Thymus (tissue), 11 donors: ENCODE results near the gene CELF1. TPM values are rescaled to one million over a fixed set of nuclear protein-coding genes. Genes with fewer than 3 reads are reported as not detected.
"Not testable (repeated sequence)": the region's sequence is repeated elsewhere in the genome, so short reads cannot be mapped to it uniquely, and the experiment has no call there.

Experiments
- DNase-seq, 9 donors: peaks; one replicate each; pipeline ENCODE4 v3.0.0-alpha.2; 2013; ENCODE audit warnings: low spot score in 9 of 9, low read depth in 6 of 9, missing footprints in 1 of 9
- H3K27ac ChIP-seq, 2 donors: one replicate each; pipeline ENCODE4 v1.5.1; 2013; ENCODE audit warnings: control low read depth in 1 of 2, low read depth in 1 of 2, low read length in 1 of 2, mild to moderate bottlenecking in 1 of 2, moderate library complexity in 1 of 2
- H3K27me3 ChIP-seq, 2 donors: one replicate each; pipeline ENCODE4 v1.5.1; 2013; ENCODE audit warnings: low read length in 1 of 2; ENCODE audit not compliant: control insufficient read depth in 2 of 2, insufficient read depth in 1 of 2
- H3K36me3 ChIP-seq, 2 donors: one replicate each; pipeline ENCODE4 v1.5.1; 2013; ENCODE audit warnings: low read length in 1 of 2, mild to moderate bottlenecking in 1 of 2, moderate library complexity in 1 of 2; ENCODE audit not compliant: control insufficient read depth in 2 of 2, insufficient read depth in 2 of 2
- H3K4me1 ChIP-seq, 2 donors: one replicate each; pipeline ENCODE4 v1.5.1; 2013; ENCODE audit warnings: low read length in 2 of 2; ENCODE audit not compliant: control insufficient read depth in 2 of 2, insufficient read depth in 2 of 2
- H3K4me3 ChIP-seq, 2 donors: one replicate each; pipeline ENCODE4 v1.5.1; 2013; ENCODE audit warnings: low read length in 2 of 2, control low read depth in 1 of 2, mild to moderate bottlenecking in 1 of 2
- H3K9me3 ChIP-seq, 2 donors: one replicate each; pipeline ENCODE4 v1.5.1; 2013; ENCODE audit warnings: low read length in 1 of 2, mild to moderate bottlenecking in 1 of 2; ENCODE audit not compliant: control insufficient read depth in 2 of 2, insufficient read depth in 1 of 2
- WGBS: extraction: QIAGEN DNeasy Blood & Tissue Kit; methylation state at CpG from one replicate; pipeline ENCODE4 v1.1.7; 2013; 5-methylcytosine and 5-hydroxymethylcytosine counted together
- polyA plus RNA-seq: library from polyadenylated mRNA; stranded (reverse); fragments of 200-250 nt; gene quantifications from one replicate; pipeline ENCODE4 v1.2.3, GENCODE V29; 2013
- total RNA-seq: library from RNA; stranded (reverse); fragments of 120-200 nt; gene quantifications from one replicate; pipeline ENCODE4 v1.2.4, GENCODE V29; 2013
- donor health status: healthy.

The CELF1 gene
- total and polyA plus RNA-seq, 2 donors = 35.4 to 41.1 TPM

DNA sequence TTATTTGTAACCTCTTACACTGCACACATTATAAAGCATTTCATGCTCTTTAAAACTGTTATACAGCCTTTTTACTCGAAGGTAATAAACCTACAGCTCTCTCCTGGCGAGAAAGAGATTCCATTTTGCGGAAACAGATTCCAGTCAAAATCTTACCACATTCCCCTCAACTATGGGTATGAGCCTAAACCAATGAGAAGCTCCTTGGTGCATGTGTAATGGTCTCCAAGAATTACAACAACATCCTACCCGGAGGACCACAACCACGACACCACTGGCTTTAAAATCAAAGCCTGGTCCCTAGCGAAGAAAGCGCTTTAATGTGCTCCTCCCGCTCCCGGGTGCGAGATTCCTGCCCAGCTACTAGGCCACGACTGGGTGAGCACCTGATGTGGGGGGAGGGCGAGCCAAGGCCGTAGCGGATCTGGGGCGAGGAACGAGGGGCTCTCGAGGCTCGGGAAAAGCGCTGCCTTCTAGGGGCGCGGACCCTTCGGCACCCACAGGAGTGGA lies 821 bp downstream of the CELF1 start:
- Histone ChIP-seq H3K4me1 (peaks cover 22 to 26% of the 10 kb centered on the region in 2 donors), H3K9me3 (peaks cover 0 to 3% of the 10 kb centered on the region in 2 donors), H3K36me3 (peaks cover 3 to 16% of the 10 kb centered on the region in 2 donors), H3K27me3 (no peaks in the 10 kb centered on the region), H3K4me3 (peak overlapping the region; percentile 94 to 98), H3K27ac (peak overlapping the region; percentile 85 to 94)
- DNase-seq = peak in 2 of 9 donors; percentile 15 to 16
- WGBS = 4% methylated on average over 22 of the region's 22 CpGs

DNA sequence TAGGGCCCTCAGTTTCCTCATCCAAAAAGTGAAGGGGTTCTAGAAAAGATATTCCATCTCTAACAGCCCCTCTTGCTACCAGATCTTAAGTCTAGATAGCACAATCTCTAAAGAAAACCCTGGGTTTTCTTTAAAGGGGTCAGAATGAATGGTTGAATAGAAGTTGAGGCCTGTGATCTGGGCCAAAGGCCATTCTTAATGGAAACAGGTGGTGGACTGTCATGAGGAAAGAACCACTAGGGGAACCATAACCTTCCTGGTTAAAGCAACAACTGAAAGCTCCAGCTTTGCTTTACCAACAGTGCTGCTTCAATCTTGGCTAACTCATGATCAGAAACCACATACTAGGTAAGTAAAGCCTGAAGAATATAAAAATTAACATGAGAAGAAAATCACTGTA lies 1.8 kb downstream of the CELF1 start:
- H3K27me3 ChIP-seq = no peaks in the 10 kb centered on the region
- peak overlapping the region in 1 of 2 donors; percentile 70 for H3K27ac ChIP-seq
- H3K4me1 ChIP-seq = peaks cover 22 to 26% of the 10 kb centered on the region in 2 donors

DNA sequence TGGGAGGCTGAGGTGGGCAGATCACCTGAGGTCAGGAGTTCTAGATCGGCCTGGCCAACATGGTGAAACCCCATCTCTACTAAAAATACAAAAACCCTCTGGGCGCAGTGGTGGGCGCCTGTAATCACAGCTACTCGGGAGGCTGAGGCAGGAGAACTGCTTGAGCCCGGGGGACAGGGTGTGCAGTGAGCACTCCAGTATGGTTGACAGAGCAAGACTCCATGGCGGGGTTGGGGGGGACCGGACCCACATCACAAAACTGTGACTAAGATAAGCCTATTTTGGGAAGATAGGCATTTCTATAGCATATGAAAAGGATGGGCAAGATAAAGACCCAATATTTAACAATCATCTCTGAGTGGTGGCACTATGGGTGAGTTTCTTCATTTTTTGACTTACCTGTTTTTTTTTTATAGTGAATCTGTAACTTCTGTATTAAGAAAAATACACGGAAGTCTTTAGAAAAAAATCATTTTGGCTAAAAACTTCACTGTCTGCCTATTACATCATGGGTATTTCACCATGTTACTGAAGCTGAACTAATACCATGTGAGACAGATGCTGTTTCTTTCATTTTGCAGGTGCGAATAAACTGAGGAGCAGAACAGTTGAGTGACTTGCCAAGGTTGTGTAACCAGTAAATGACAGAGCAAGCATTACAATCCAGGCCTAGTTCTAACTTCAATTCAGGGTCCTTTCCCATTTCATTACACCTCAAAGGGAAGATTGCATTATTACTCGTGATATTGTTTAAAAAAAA lies 2.5 kb downstream of the CELF1 start:
- peaks cover 22 to 26% of the 10 kb centered on the region in 2 donors for H3K4me1 ChIP-seq
- DNase-seq = peak in 1 of 9 donors; percentile 46
- no peak overlapping the region for H3K4me3 ChIP-seq
- H3K27ac ChIP-seq = peak overlapping the region; percentile 31 to 70
- WGBS = 90% methylated on average over 10 of the region's 10 CpGs
- peaks cover 0 to 3% of the 10 kb centered on the region in 2 donors for H3K9me3 ChIP-seq
- H3K36me3 ChIP-seq = peaks cover 3 to 16% of the 10 kb centered on the region in 2 donors
- no peaks in the 10 kb centered on the region for H3K27me3 ChIP-seq

More for the DNA sequence above, 1.8 kb downstream of the CELF1 start:
- H3K36me3 ChIP-seq = peaks cover 3 to 16% of the 10 kb centered on the region in 2 donors
- DNase-seq = peak in 1 of 9 donors; percentile 33
- peaks cover 0 to 3% of the 10 kb centered on the region in 2 donors for H3K9me3 ChIP-seq
- H3K4me3 ChIP-seq = peak overlapping the region in 1 of 2 donors; percentile 94

DNA sequence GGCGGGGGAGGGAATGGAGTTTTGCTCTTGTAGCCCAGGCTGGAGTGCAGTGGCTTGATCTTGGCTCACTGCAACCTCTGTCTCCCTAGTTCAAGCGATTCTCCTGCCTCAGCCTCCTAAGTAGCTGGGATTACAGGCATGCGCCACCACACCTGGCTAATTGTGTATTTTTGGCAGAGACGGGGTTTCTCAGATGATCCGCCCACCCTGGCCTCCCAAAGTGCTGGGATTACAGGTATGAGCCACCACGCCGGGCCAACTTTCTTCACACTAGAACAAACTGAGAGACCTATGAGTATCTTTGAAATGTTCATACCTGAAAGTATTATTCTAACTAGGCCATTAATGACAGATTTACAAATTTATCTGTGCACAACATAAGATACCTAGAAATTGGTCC lies 6.7 kb downstream of the CELF1 start:
- peaks cover 11 to 12% of the 10 kb centered on the region in 2 donors for H3K4me1 ChIP-seq
- not testable (repeated sequence) for H3K27ac ChIP-seq, H3K9me3 ChIP-seq, H3K27me3 ChIP-seq, DNase-seq, H3K4me3 ChIP-seq
- peaks cover 3 to 16% of the 10 kb centered on the region in 2 donors for H3K36me3 ChIP-seq
- WGBS = 97% methylated on average over 7 of the region's 7 CpGs

DNA sequence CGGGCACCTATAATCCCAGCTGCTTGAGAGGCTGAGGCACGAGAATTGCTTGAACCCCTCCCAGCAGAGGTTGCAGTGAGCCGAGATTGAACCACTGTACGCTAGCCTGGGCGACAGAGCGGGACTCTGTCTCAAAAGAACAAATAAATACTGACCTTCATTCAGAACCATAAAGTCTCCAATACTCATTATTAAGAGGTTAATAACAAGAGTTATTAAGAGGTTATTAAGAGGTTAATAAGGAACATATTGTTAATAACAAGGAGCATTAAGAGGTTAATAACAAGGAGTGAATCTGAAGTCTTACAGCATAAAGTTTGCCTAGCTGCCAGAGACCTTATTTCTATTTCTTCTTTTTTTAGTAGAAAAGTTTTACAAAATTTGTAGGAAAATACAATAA lies 7.6 kb downstream of the CELF1 start:
- peaks cover 2 to 11% of the 10 kb centered on the region in 2 donors for H3K36me3 ChIP-seq
- peaks cover 3 to 7% of the 10 kb centered on the region in 2 donors for H3K4me1 ChIP-seq
- no peaks in the 10 kb centered on the region for H3K9me3 ChIP-seq
- no peak overlapping the region for H3K27ac ChIP-seq
- no peak overlapping the region for H3K4me3 ChIP-seq
- no peaks in the 10 kb centered on the region for H3K27me3 ChIP-seq
- WGBS = 97% methylated on average over 6 of the region's 6 CpGs
- no peak for DNase-seq

DNA sequence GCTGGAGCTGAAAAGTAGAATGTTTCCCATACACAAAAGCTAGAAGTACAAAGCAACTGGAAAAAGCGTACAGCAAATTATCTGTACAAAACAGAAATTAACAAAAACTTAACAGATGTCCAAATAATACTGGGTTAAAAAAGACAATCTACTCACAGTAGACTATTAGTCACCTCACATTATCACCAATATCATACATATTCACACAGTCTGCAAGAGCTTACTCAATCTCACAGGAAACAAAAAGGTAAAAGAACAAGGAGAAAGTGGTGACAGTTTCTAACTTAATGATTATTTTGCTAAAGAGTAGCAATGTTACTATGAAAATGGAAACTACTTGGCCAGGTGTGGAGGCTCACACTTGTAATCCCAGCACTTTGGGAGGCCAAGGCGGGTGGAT lies 11.9 kb downstream of the CELF1 start:
- no peak for DNase-seq
- peaks cover 4% of the 10 kb centered on the region in 2 donors for H3K36me3 ChIP-seq
- H3K27me3 ChIP-seq = no peaks in the 10 kb centered on the region
- no peak overlapping the region for H3K4me3 ChIP-seq
- no peak overlapping the region for H3K27ac ChIP-seq
- no peaks in the 10 kb centered on the region for H3K9me3 ChIP-seq
- H3K4me1 ChIP-seq = peaks cover 0 to 5% of the 10 kb centered on the region in 2 donors
- WGBS = over 99% methylated on average over 2 of the region's 2 CpGs

DNA sequence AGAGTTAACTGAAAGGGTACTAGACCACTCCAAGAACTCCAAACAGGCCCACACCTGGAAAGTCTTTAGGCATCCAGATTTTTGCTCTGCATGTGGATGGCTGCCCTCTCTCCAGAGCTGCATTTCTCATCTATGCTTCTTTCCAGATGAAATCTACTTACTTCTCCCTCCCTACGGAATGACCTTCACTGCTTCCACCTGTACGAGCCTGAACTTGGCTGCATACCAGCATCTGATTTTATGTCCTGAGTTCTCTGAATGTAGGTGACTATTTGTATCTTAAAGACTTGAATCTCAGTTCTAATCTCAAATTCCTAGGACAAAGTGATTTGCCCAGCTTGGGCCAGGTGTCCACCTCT lies 13.3 kb downstream of the CELF1 start:
- Histone ChIP-seq H3K4me1 (peaks cover 0 to 5% of the 10 kb centered on the region in 2 donors), H3K27me3 (no peaks in the 10 kb centered on the region), H3K27ac (no peak overlapping the region), H3K9me3 (no peaks in the 10 kb centered on the region), H3K36me3 (peaks cover 6% of the 10 kb centered on the region in 2 donors), H3K4me3 (no peak overlapping the region)
- no peak for DNase-seq
- 95% methylated on average over 2 of the region's 2 CpGs for WGBS

DNA sequence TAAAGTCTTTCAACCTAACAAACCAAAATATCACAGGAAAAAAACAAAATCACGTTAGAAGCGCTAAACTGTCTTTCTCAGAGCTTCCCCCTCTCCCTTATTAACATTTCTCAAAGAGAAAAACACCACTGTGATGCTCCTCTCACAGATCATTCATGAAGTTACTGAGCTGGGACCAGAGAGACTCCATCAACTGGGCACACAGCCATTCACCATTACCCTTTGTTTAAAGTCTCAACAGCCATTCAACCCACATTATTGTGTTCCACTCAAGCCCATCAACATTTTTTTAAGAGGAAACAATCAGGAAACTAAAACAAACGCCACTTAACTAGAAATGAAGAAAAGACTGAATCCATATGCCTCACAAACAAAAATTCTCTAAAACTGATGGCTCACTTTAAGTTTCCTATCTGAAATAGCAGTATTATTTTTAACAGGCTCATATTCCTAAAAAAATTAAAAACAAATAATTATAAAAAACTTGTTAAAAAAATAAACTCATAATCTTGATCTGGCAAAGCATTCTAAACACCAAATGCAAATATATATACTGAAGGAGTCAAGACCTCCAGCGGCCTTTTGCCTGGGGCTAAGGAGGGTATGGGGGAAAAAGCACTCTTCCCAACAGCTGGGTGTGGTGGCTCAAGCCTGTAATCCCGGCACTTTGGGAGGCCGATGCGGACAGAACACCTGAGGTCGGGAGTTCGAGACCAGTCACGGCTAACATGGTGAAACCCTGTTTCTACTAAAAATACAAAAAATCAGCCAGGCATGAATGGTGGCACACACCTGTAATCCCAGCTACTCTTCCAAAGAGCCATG lies 14.0 kb downstream of the CELF1 start:
- no peak overlapping the region for H3K4me3 ChIP-seq
- DNase-seq = no peak
- 96% methylated on average over 10 of the region's 10 CpGs for WGBS
- no peaks in the 10 kb centered on the region for H3K27me3 ChIP-seq
- no peak overlapping the region for H3K27ac ChIP-seq
- peaks cover 0 to 5% of the 10 kb centered on the region in 2 donors for H3K4me1 ChIP-seq
- no peaks in the 10 kb centered on the region for H3K9me3 ChIP-seq
- peaks cover 5 to 6% of the 10 kb centered on the region in 2 donors for H3K36me3 ChIP-seq

DNA sequence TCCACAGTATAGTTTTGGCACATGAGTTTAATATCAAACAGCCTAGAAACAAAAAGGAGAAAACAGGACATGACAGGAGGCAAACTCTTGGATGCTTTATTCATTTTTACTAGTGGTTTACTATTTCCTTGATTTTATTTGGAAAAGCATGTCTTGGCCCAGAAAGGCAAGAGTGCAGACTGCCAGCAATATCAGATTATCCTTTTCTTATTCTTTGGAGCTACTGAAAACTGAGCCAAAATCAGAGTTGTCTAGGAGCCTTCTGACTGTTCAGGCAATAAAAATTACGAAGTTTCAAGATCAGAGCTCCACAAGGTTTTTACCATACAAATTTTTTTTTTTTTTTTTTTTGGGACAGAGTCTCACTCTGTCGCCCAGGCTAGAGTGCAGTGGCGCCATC lies 16.0 kb downstream of the CELF1 start:
- H3K27ac ChIP-seq = no peak overlapping the region
- WGBS = 89% methylated on average over 3 of the region's 3 CpGs
- DNase-seq = no peak
- H3K4me1 ChIP-seq = peaks cover 0 to 5% of the 10 kb centered on the region in 2 donors
- H3K36me3 ChIP-seq = peaks cover 6 to 8% of the 10 kb centered on the region in 2 donors
- H3K27me3 ChIP-seq = no peaks in the 10 kb centered on the region
- no peaks in the 10 kb centered on the region for H3K9me3 ChIP-seq
- no peak overlapping the region for H3K4me3 ChIP-seq
